Neural cell (in vitro differentiated cells): Measurements from ENCODE around the gene SERPINA3.

Source experiments
- CTCF ChIP-seq: fragments of 450-650 bp; IDR thresholded peaks from 2 replicates; pipeline ENCODE4 v1.5.1; 2014; ENCODE audit warnings: antibody characterized with exemption, mild to moderate bottlenecking, moderate library complexity; ENCODE audit not compliant: poor library complexity, severe bottlenecking
- EP300 ChIP-seq: fragments of 450-650 bp; conservative IDR thresholded peaks from 2 replicates; pipeline ENCODE4 v1.6.1; 2014; ENCODE audit warnings: antibody characterized with exemption, mild to moderate bottlenecking, moderate library complexity; ENCODE audit not compliant: poor library complexity, severe bottlenecking
- EZH2 ChIP-seq: fragments of 200-600, 300-800 bp; shearing (Covaris generic), sonication (generic); IDR thresholded peaks from 2 replicates; pipeline ENCODE4 v1.6.1; 2014; ENCODE audit warnings: antibody characterized with exemption, low read length, borderline replicate concordance, mild to moderate bottlenecking; ENCODE audit not compliant: insufficient read depth, poor library complexity, severe bottlenecking
- POLR2AphosphoS5 ChIP-seq: IDR thresholded peaks from 2 replicates; pipeline ENCODE4 v1.6.1; 2012

- TF ChIP-seq POLR2AphosphoS5, result no peak
- no peak for TF ChIP-seq CTCF
- TF ChIP-seq EZH2, result no peak
- TF ChIP-seq EP300, result no peak
Observed at GRCh38 chr14:94663965-94664704, 51.9 kb downstream of the SERPINA3 start.
